Measurements from ENCODE around the gene SCAI.

GRCh38 chr9:125143377-125144090 lies at the start of gene SCAI:
- no peak for TF ChIP-seq REST (IDR thresholded peaks at IDR 0.05; ENCODE audit: insufficient read depth in 1 of 2, low read depth in 2 of 2, low read length in 2 of 2)
- no peak for TF ChIP-seq TAF1 (IDR thresholded peaks at IDR 0.05; ENCODE audit: borderline replicate concordance, insufficient read depth, low read length)
